ENCODE data around the gene ACTL6B. TPM values are rescaled to one million over a fixed set of nuclear protein-coding genes. Genes with fewer than 3 reads are reported as not detected.

Gene ACTL6B
- total RNA-seq, 2 experiments from 2014 or later = not detected

GRCh38 chr7:100678291-100678984, 22.2 kb upstream of the ACTL6B start:
- TF ChIP-seq CTCF (IDR thresholded peaks at IDR 0.05) = no peak
- no peaks in the 10 kb centered on the region for H3K9me3 Mint-ChIP-seq
- ATAC-seq (no peak), DNase-seq (no peak)
- peak overlapping the region; percentile 38 for H3K27ac Mint-ChIP-seq
- H3K27me3 Mint-ChIP-seq = no peaks in the 10 kb centered on the region
- intact Hi-C loops (cut with micrococcal nuclease) = loop anchor here (10.0 kb wide), 1 partner anchor 74 kb away; the partner anchor contains the start of gene PCOLCE
- POLR2A ChIA-PET = interaction anchor here (0.7 to 7.7 kb wide), 2 partner anchors 13 to 274 kb away, joined by 3 to 94 read pairs; partner anchors contain the start of gene GIGYF1
- peaks cover 32% of the 10 kb centered on the region for H3K4me1 Mint-ChIP-seq (ENCODE audit: low read depth)
- CTCF ChIA-PET = interaction anchor here (1.0 to 10.9 kb wide), 3 partner anchors 12 to 95 kb away, joined by 3 to 105 read pairs (median 7); partner anchors contain the start of gene POP7
- peak overlapping the region; percentile 21 for H3K4me3 Mint-ChIP-seq
- H3K36me3 Mint-ChIP-seq (ENCODE audit: low read depth) = peaks cover 32% of the 10 kb centered on the region

- H3K27ac Mint-ChIP-seq = peak overlapping the region; percentile 64
- H3K27me3 Mint-ChIP-seq = no peaks in the 10 kb centered on the region
- ChIA-PET CTCF (interaction anchor here (0.6 to 10.9 kb wide), 8 partner anchors 13 to 195 kb away, joined by 3 to 105 read pairs (median 5); partner anchors contain the start of gene POP7), POLR2A (interaction anchor here (0.6 to 7.7 kb wide), 4 partner anchors 14 to 667 kb away, joined by 3 to 94 read pairs (median 4); partner anchors contain the start of gene GIGYF1)
- peak overlapping the region; percentile 26 for H3K4me3 Mint-ChIP-seq
- H3K4me1 Mint-ChIP-seq (ENCODE audit: low read depth) = peaks cover 30% of the 10 kb centered on the region
- no peak for ATAC-seq
- intact Hi-C loops (cut with micrococcal nuclease) = loop anchor here (10.0 kb wide), 1 partner anchor 73 kb away; the partner anchor contains the start of gene PCOLCE
- DNase-seq = no peak
- H3K36me3 Mint-ChIP-seq (ENCODE audit: low read depth) = peaks cover 29% of the 10 kb centered on the region
- no peak for TF ChIP-seq CTCF (IDR thresholded peaks at IDR 0.05)
- no peaks in the 10 kb centered on the region for H3K9me3 Mint-ChIP-seq
Observed at GRCh38 chr7:100677308-100678267, 21.3 kb upstream of the ACTL6B start.

GRCh38 chr7:100676501-100677306, 20.5 kb upstream of the ACTL6B start:
- intact Hi-C loops (cut with micrococcal nuclease) = loop anchor here (10.0 kb wide), 1 partner anchor 72 kb away; the partner anchor contains the start of gene PCOLCE
- peaks cover 23% of the 10 kb centered on the region for H3K4me1 Mint-ChIP-seq (ENCODE audit: low read depth)
- H3K27ac Mint-ChIP-seq = peak overlapping the region; percentile 72
- ChIA-PET CTCF (interaction anchor here (0.6 to 10.9 kb wide), 7 partner anchors 14 to 194 kb away, joined by 3 to 105 read pairs (median 5); partner anchors contain the start of gene POP7), POLR2A (interaction anchor here (0.6 to 7.7 kb wide), 6 partner anchors 15 to 666 kb away, joined by 3 to 94 read pairs (median 4); partner anchors contain the start of gene GIGYF1)
- H3K36me3 Mint-ChIP-seq (ENCODE audit: low read depth) = peaks cover 29% of the 10 kb centered on the region
- H3K27me3 Mint-ChIP-seq = no peaks in the 10 kb centered on the region
- no peaks in the 10 kb centered on the region for H3K9me3 Mint-ChIP-seq
- H3K4me3 Mint-ChIP-seq = peak overlapping the region; percentile 83
- DNase-seq (no peak), ATAC-seq (no peak)
- TF ChIP-seq CTCF (IDR thresholded peaks at IDR 0.05) = no peak

GRCh38 chr7:100675581-100676350, 19.5 kb upstream of the ACTL6B start:
- POLR2A ChIA-PET = interaction anchor here (0.7 to 7.7 kb wide), 7 partner anchors 9 to 92 kb away, joined by 3 to 94 read pairs (median 4); partner anchors contain the start of gene GIGYF1
- peak overlapping the region; percentile 82 for H3K27ac Mint-ChIP-seq
- H3K4me3 Mint-ChIP-seq = peak overlapping the region; percentile 83
- peaks cover 20% of the 10 kb centered on the region for H3K4me1 Mint-ChIP-seq (ENCODE audit: low read depth)
- CTCF ChIA-PET = interaction anchor here (0.7 to 10.9 kb wide), 7 partner anchors 15 to 193 kb away, joined by 3 to 105 read pairs (median 5); partner anchors contain the start of gene POP7
- intact Hi-C loops (cut with micrococcal nuclease) = loop anchor here (10.0 kb wide), 1 partner anchor 71 kb away; the partner anchor contains the start of gene PCOLCE
- no peak for TF ChIP-seq CTCF (IDR thresholded peaks at IDR 0.05)
- peak; percentile 56 for ATAC-seq
- DNase-seq = peak; percentile 90
- no peaks in the 10 kb centered on the region for H3K27me3 Mint-ChIP-seq
- peaks cover 28% of the 10 kb centered on the region for H3K36me3 Mint-ChIP-seq (ENCODE audit: low read depth)
- H3K9me3 Mint-ChIP-seq = no peaks in the 10 kb centered on the region

Measured in activated CD8-positive, alpha-beta T cell treated with anti-CD3 and anti-CD28 coated beads for 36 hours (primary cell).